GM12872 (cell line): Measurements from ENCODE around the gene PRR7.

Source experiments
- CTCF ChIP-seq: IDR thresholded peaks from 3 replicates; pipeline ENCODE4 v1.5.1; 2011; ENCODE audit warnings: low read depth, mild to moderate bottlenecking, low read length, moderate library complexity; ENCODE audit not compliant: insufficient read depth

PRR7 gene

GRCh38 chr5:177419046-177419445, 27.6 kb upstream of the PRR7 start:
- TF ChIP-seq CTCF, result no peak

GRCh38 chr5:177421062-177421798, 25.4 kb upstream of the PRR7 start:
- no peak for TF ChIP-seq CTCF

- TF ChIP-seq CTCF, result no peak
These were observed 22.9 kb upstream of the PRR7 start for GRCh38 chr5:177423671-177424070.

- no peak for TF ChIP-seq CTCF
These were observed 21.3 kb upstream of the PRR7 start for GRCh38 chr5:177425196-177425800.

GRCh38 chr5:177425801-177426565, 20.6 kb upstream of the PRR7 start:
- TF ChIP-seq CTCF, result no peak

GRCh38 chr5:177426566-177427210, 19.9 kb upstream of the PRR7 start, which contains the start of gene GRK6:
Gene GRK6 (plus strand): TSS chr5:177426676. CDS start chr5:177426846, 170 bp downstream.
- no peak for TF ChIP-seq CTCF
